Activated naive CD4-positive, alpha-beta T cell treated with anti-CD3 and anti-CD28 coated beads for 36 hours (primary cell): ENCODE data around the gene ATG4A. TPM values are rescaled to one million over a fixed set of nuclear protein-coding genes. Genes with fewer than 3 reads are reported as not detected.

ENCODE experiments used
- CTCF ChIA-PET: fragments of 350-600 bp; sonication (Branson Sonifier 250); formaldehyde crosslinking; loops from one replicate; lab custom pipeline; 2021; ENCODE audit warnings: antibody characterized with exemption; lab: Charles Lee
- DNase-seq: peaks from one replicate; pipeline ENCODE4 v3.0.0-alpha.2; 2020
- H3K27ac Mint-ChIP-seq: one replicate; pipeline ENCODE4 v1.8.0; 2021; ENCODE audit warnings: mild to moderate bottlenecking, mixed read lengths
- H3K27me3 Mint-ChIP-seq: one replicate; pipeline ENCODE4 v1.8.0; 2021; ENCODE audit warnings: low read depth, mixed read lengths
- H3K36me3 Mint-ChIP-seq: one replicate; pipeline ENCODE4 v1.8.0; 2021; ENCODE audit warnings: low read depth, mixed read lengths
- H3K4me1 Mint-ChIP-seq: one replicate; pipeline ENCODE4 v1.8.0; 2021; ENCODE audit warnings: low read depth, mixed read lengths
- H3K4me3 Mint-ChIP-seq: one replicate; pipeline ENCODE4 v1.8.0; 2021; ENCODE audit warnings: mild to moderate bottlenecking, moderate library complexity, mixed read lengths
- H3K9me3 Mint-ChIP-seq: one replicate; pipeline ENCODE4 v1.8.0; 2021; ENCODE audit warnings: mixed read lengths
- intact Hi-C: fragments of 100-400 bp; cut with micrococcal nuclease; formaldehyde crosslinking; loops from one replicate; pipeline ENCODE4 v1.15.1; 2023
- total RNA-seq, 2 experiments: library from RNA; stranded (reverse); gene quantifications; one replicate each; pipeline ENCODE4 v1.2.3, GENCODE V29; 2021

Gene ATG4A
- total RNA-seq: 1 to 10 TPM; 8.2 to 8.6 TPM

GRCh38 chrX:108091264-108091877 lies at the start of gene ATG4A, which contains the start of gene PSMD10:
ATG4A (plus strand) TSS chrX:108091778; CDS start chrX:108091827, 49 bp downstream.
PSMD10 (minus strand) TSS chrX:108091542; CDS start chrX:108091520, 22 bp downstream.
- no peaks in the 10 kb centered on the region for H3K27me3 Mint-ChIP-seq
- no peaks in the 10 kb centered on the region for H3K9me3 Mint-ChIP-seq
- H3K4me3 Mint-ChIP-seq: no peak within 1 kb of the TSS
- no peak within 1 kb of the TSS for H3K27ac Mint-ChIP-seq
- intact Hi-C loops: loop anchor here (1.0 to 5.0 kb wide), 11 partner anchors 19 to 1751 kb away; partner anchors contain the start of genes ACSL4, MID2, PRPS1 and RADX
- DNase-seq: peak; percentile 94
- CTCF ChIA-PET: interaction anchor here (0.6 to 1.1 kb wide), 2 partner anchors 9 to 1968 kb away, joined by 3 read pairs; no protein-coding TSS in a partner anchor
- H3K4me1 Mint-ChIP-seq: peaks cover 19% of the 10 kb centered on the region
- H3K36me3 Mint-ChIP-seq: peaks cover 2% of the 10 kb centered on the region

GRCh38 chrX:108044554-108045256 lies 46.9 kb upstream of the ATG4A start, which contains the start of gene VSIG1:
VSIG1 (plus strand) TSS chrX:108045065; CDS start chrX:108045131, 66 bp downstream.
- DNase-seq: no peak
- CTCF ChIA-PET: no interaction called here
- Mint-ChIP-seq H3K9me3 (no peaks in the 10 kb centered on the region), H3K27me3 (no peaks in the 10 kb centered on the region), H3K4me3 (no peak within 1 kb of the TSS), H3K36me3 (peaks cover 2% of the 10 kb centered on the region), H3K27ac (no peak within 1 kb of the TSS), H3K4me1 (peaks cover 15% of the 10 kb centered on the region)
- intact Hi-C loops: no loop called here

- CTCF ChIA-PET: no interaction called here
- H3K27ac Mint-ChIP-seq: no peak overlapping the region
- no peaks in the 10 kb centered on the region for H3K27me3 Mint-ChIP-seq
- H3K9me3 Mint-ChIP-seq: no peaks in the 10 kb centered on the region
- H3K4me3 Mint-ChIP-seq: no peak overlapping the region
- peaks cover 13% of the 10 kb centered on the region for H3K4me1 Mint-ChIP-seq
- intact Hi-C loops: no loop called here
- no peak for DNase-seq
- no peaks in the 10 kb centered on the region for H3K36me3 Mint-ChIP-seq
Measured at GRCh38 chrX:108049649-108050048, 41.9 kb upstream of the ATG4A start.

GRCh38 chrX:108053218-108053617 lies 38.4 kb upstream of the ATG4A start:
- Mint-ChIP-seq H3K27me3 (no peaks in the 10 kb centered on the region), H3K4me1 (peaks cover 7% of the 10 kb centered on the region), H3K9me3 (no peaks in the 10 kb centered on the region), H3K27ac (no peak overlapping the region), H3K36me3 (no peaks in the 10 kb centered on the region), H3K4me3 (no peak overlapping the region)
- intact Hi-C loops: loop anchor here (1.0 to 2.0 kb wide), 3 partner anchors 16 to 31 kb away; no protein-coding TSS in a partner anchor
- no peak for DNase-seq
- CTCF ChIA-PET: no interaction called here

GRCh38 chrX:108055546-108055945 lies 36.0 kb upstream of the ATG4A start:
- Mint-ChIP-seq H3K4me1 (peaks cover 7% of the 10 kb centered on the region), H3K36me3 (peaks cover 4% of the 10 kb centered on the region), H3K27me3 (no peaks in the 10 kb centered on the region), H3K9me3 (no peaks in the 10 kb centered on the region), H3K4me3 (no peak overlapping the region), H3K27ac (no peak overlapping the region)
- no peak for DNase-seq
- CTCF ChIA-PET: no interaction called here
- intact Hi-C loops: no loop called here

- peaks cover 4% of the 10 kb centered on the region for H3K4me1 Mint-ChIP-seq
- H3K4me3 Mint-ChIP-seq: no peak overlapping the region
- no peaks in the 10 kb centered on the region for H3K9me3 Mint-ChIP-seq
- H3K27me3 Mint-ChIP-seq: no peaks in the 10 kb centered on the region
- intact Hi-C loops: no loop called here
- no peak for DNase-seq
- no peak overlapping the region for H3K27ac Mint-ChIP-seq
- CTCF ChIA-PET: interaction anchor here (1.1 kb wide), 2 partner anchors 9 to 39 kb away, joined by 4 to 5 read pairs; no protein-coding TSS in a partner anchor
- H3K36me3 Mint-ChIP-seq: peaks cover 4% of the 10 kb centered on the region
Measured at GRCh38 chrX:108059801-108060200, 31.8 kb upstream of the ATG4A start.

GRCh38 chrX:108064001-108064400 lies 27.6 kb upstream of the ATG4A start:
- no peak overlapping the region for H3K4me3 Mint-ChIP-seq
- intact Hi-C loops: no loop called here
- no peak for DNase-seq
- no peak overlapping the region for H3K27ac Mint-ChIP-seq
- CTCF ChIA-PET: interaction anchor here (1.8 kb wide), 1 partner anchor 44 kb away, joined by 5 read pairs; no protein-coding TSS in a partner anchor
- no peaks in the 10 kb centered on the region for H3K9me3 Mint-ChIP-seq
- H3K4me1 Mint-ChIP-seq: peaks cover 6% of the 10 kb centered on the region
- H3K27me3 Mint-ChIP-seq: no peaks in the 10 kb centered on the region
- no peaks in the 10 kb centered on the region for H3K36me3 Mint-ChIP-seq

GRCh38 chrX:108064613-108065012 lies 27.0 kb upstream of the ATG4A start:
- Mint-ChIP-seq H3K36me3 (no peaks in the 10 kb centered on the region), H3K4me3 (no peak overlapping the region), H3K27me3 (no peaks in the 10 kb centered on the region), H3K4me1 (peaks cover 6% of the 10 kb centered on the region), H3K9me3 (no peaks in the 10 kb centered on the region), H3K27ac (no peak overlapping the region)
- no peak for DNase-seq
- CTCF ChIA-PET: interaction anchor here (1.8 kb wide), 1 partner anchor 44 kb away, joined by 5 read pairs; no protein-coding TSS in a partner anchor
- intact Hi-C loops: loop anchor here (5.0 kb wide), 1 partner anchor 1167 kb away; no protein-coding TSS in a partner anchor

- Mint-ChIP-seq H3K4me1 (peaks cover 12% of the 10 kb centered on the region), H3K36me3 (no peaks in the 10 kb centered on the region), H3K4me3 (no peak overlapping the region), H3K27me3 (no peaks in the 10 kb centered on the region), H3K27ac (peak overlapping the region; percentile 24), H3K9me3 (no peaks in the 10 kb centered on the region)
- CTCF ChIA-PET: interaction anchor here (0.7 to 2.8 kb wide), 2 partner anchors 38 to 47 kb away, joined by 3 to 12 read pairs; no protein-coding TSS in a partner anchor
- no peak for DNase-seq
- intact Hi-C loops: loop anchor here (5.0 kb wide), 1 partner anchor 1171 kb away; no protein-coding TSS in a partner anchor
Measured at GRCh38 chrX:108068121-108068520, 23.5 kb upstream of the ATG4A start.

- no peak for DNase-seq
- intact Hi-C loops: loop anchor here (5.0 kb wide), 1 partner anchor 244 kb away; the partner anchor contains the start of gene MID2
- Mint-ChIP-seq H3K9me3 (no peaks in the 10 kb centered on the region), H3K36me3 (no peaks in the 10 kb centered on the region), H3K4me1 (peaks cover 7% of the 10 kb centered on the region), H3K27me3 (no peaks in the 10 kb centered on the region), H3K4me3 (no peak overlapping the region), H3K27ac (no peak overlapping the region)
- CTCF ChIA-PET: interaction anchor here (0.7 to 2.0 kb wide), 4 partner anchors 50 to 71 kb away, joined by 3 to 28 read pairs (median 3); no protein-coding TSS in a partner anchor
Measured at GRCh38 chrX:108070891-108071290, 20.7 kb upstream of the ATG4A start.

- intact Hi-C loops: loop anchor here (5.0 kb wide), 1 partner anchor 244 kb away; the partner anchor contains the start of gene MID2
- DNase-seq: no peak
- CTCF ChIA-PET: interaction anchor here (0.7 to 2.0 kb wide), 3 partner anchors 50 to 71 kb away, joined by 3 to 28 read pairs (median 3); no protein-coding TSS in a partner anchor
Measured at GRCh38 chrX:108071578-108071977, 20.0 kb upstream of the ATG4A start.

GRCh38 chrX:108072746-108073145 lies 18.8 kb upstream of the ATG4A start:
- CTCF ChIA-PET: interaction anchor here (0.6 to 0.9 kb wide), 2 partner anchors 12 to 296 kb away, joined by 3 read pairs; no protein-coding TSS in a partner anchor
- intact Hi-C loops: loop anchor here (1.0 to 5.0 kb wide), 10 partner anchors 19 to 414 kb away; partner anchors contain the start of genes ATG4A, MID2, NCBP2L and PSMD10
- DNase-seq: no peak
- Mint-ChIP-seq H3K27ac (no peak overlapping the region), H3K9me3 (no peaks in the 10 kb centered on the region), H3K27me3 (no peaks in the 10 kb centered on the region), H3K36me3 (no peaks in the 10 kb centered on the region), H3K4me3 (no peak overlapping the region), H3K4me1 (peaks cover 7% of the 10 kb centered on the region)

More at GRCh38 chrX:108071578-108071977, 20.0 kb upstream of the ATG4A start:
- Mint-ChIP-seq H3K36me3 (no peaks in the 10 kb centered on the region), H3K4me1 (peaks cover 7% of the 10 kb centered on the region), H3K27ac (peak overlapping the region; percentile 59), H3K9me3 (no peaks in the 10 kb centered on the region), H3K4me3 (no peak overlapping the region), H3K27me3 (no peaks in the 10 kb centered on the region)
